Measurements from ENCODE around the gene TLCD1.

The TLCD1 gene

DNA sequence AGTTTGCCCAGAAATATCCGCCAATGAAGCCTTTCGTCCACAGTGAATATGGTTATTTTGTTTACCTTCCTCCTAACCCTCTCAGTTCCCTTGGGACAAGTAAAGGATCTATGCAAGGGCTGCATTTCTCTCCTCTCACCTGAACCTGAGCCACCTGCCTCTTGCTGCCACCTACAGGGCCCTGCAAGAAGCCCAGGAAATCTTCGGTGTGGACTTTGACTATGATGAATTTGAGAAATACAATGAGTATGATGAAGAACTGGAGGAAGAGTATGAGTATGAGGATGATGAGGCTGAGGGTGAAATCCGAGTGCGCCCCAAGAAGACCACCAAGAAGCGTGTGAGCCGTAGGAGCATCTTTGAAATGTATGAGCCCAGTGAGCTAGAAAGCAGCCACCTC is 50.1 kb downstream of the TLCD1 start:
- DNase-seq, result peak; percentile 13

DNA sequence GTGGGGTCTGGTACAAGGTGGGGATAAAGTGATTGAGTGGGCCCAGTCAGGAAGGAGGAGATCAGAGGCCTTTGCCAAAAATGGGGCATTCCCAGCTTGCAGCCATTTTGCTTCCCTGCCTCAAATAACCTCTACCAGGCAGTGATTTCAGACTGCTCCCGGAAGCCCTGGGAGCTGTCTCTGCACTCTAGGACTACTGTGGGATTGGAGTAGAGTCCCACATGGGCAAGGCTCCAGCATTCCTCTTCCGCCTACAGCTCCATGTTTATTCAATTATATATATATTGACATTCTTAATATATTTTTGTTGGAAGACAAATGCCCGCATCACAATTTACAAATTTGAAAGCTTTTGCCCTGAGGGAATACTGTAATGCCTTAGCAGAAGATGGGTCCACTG is 50.5 kb downstream of the TLCD1 start:
- DNase-seq, result no peak
